Naive thymus-derived CD8-positive, alpha-beta T cell (primary cell): Measurements from ENCODE around the gene ST8SIA6. TPM values are rescaled to one million over a fixed set of nuclear protein-coding genes. Genes with fewer than 3 reads are reported as not detected.

ENCODE experiments used
- ATAC-seq, 2 donors: fragments of 150-1000 bp; cut with Tn5 transposase in 1 of 2; sonication (Bioruptor Pico), chemical (Tn5 transposase) in 1 of 2; 1 replicate in 1 of 2; 2 replicates in 1 of 2; pipeline ENCODE4 v1.10.0; 2021; ENCODE audit warnings: mild to moderate bottlenecking in 2 of 2, moderate library complexity in 2 of 2
- POLR2A ChIA-PET: fragments of 350-600 bp; sonication (Branson Sonifier 250); formaldehyde crosslinking; loops from one replicate; lab custom pipeline; 2021; ENCODE audit warnings: antibody characterized with exemption; lab: Charles Lee
- DNase-seq, 10 donors: peaks; one replicate each; pipeline versions ENCODE4 v3.0.0 to v3.0.0-alpha.2; 2020 to 2022
- H3K27ac Mint-ChIP-seq, 10 donors: one replicate each; pipeline ENCODE4 v1.8.0; 2020 to 2022; ENCODE audit warnings: mild to moderate bottlenecking in 10 of 10, mixed read lengths in 10 of 10, moderate library complexity in 4 of 10, inconsistent platforms in 1 of 10
- H3K27me3 Mint-ChIP-seq, 5 donors: one replicate each; pipeline ENCODE4 v1.8.0; 2021 to 2022; ENCODE audit warnings: mixed read lengths in 5 of 5
- H3K36me3 Mint-ChIP-seq, 3 donors: one replicate each; pipeline ENCODE4 v1.8.0; 2020 to 2022; ENCODE audit warnings: mixed read lengths in 3 of 3, mild to moderate bottlenecking in 2 of 3, inconsistent platforms in 1 of 3
- H3K4me1 Mint-ChIP-seq, 4 donors: one replicate each; pipeline ENCODE4 v1.8.0; 2021 to 2022; ENCODE audit warnings: mixed read lengths in 4 of 4
- H3K4me3 Mint-ChIP-seq, 10 donors: one replicate each; pipeline ENCODE4 v1.8.0; 2020 to 2022; ENCODE audit warnings: mild to moderate bottlenecking in 10 of 10, mixed read lengths in 10 of 10, moderate library complexity in 6 of 10, inconsistent platforms in 1 of 10
- H3K9me3 Mint-ChIP-seq, 9 donors: one replicate each; pipeline ENCODE4 v1.8.0; 2020 to 2022; ENCODE audit warnings: mixed read lengths in 9 of 9, mild to moderate bottlenecking in 3 of 9, inconsistent platforms in 1 of 9, moderate library complexity in 1 of 9
- polyA plus RNA-seq, 3 donors: library from polyadenylated mRNA; unstranded; fragments of 300-500 nt; fragmentation: Illumina TruSeq; gene quantifications; one replicate each; pipeline ENCODE4 v1.2.3, GENCODE V29; 2021
- total RNA-seq, 8 experiments: library from RNA in 2 of 8; stranded (reverse) in 2 of 8; gene quantifications; one replicate each; pipeline ENCODE4 v1.2.3 and lab custom pipeline; 2021 to 2026

The ST8SIA6 gene
- total and polyA plus RNA-seq, 5 experiments from 2014 or later: 0.33 to 2.4 TPM; not detected in 3

- Mint-ChIP-seq H3K4me1 (peaks cover 0 to 4% (median 0%) of the 10 kb centered on the region in 4 donors), H3K4me3 (no peak overlapping the region), H3K9me3 (no peaks in the 10 kb centered on the region), H3K27ac (peak overlapping the region in 1 of 10 donors; percentile 17), H3K27me3 (peaks cover 0 to 7% (median 4%) of the 10 kb centered on the region in 5 donors), H3K36me3 (no peaks in the 10 kb centered on the region)
- POLR2A ChIA-PET: interaction anchor here (0.6 kb wide), 1 partner anchor 11 kb away, joined by 3 read pairs; no protein-coding TSS in a partner anchor
- no peak for DNase-seq
- no peak for ATAC-seq
Observed at GRCh38 chr10:17379151-17379690, 75.2 kb downstream of the ST8SIA6 start.

GRCh38 chr10:17375936-17376584, 78.3 kb downstream of the ST8SIA6 start:
- no peak overlapping the region for H3K27ac Mint-ChIP-seq
- H3K4me3 Mint-ChIP-seq: no peak overlapping the region
- no peaks in the 10 kb centered on the region for H3K9me3 Mint-ChIP-seq
- peaks cover 0 to 4% (median 0%) of the 10 kb centered on the region in 4 donors for H3K4me1 Mint-ChIP-seq
- DNase-seq (peak in 3 of 10 donors; percentile 1 to 5 (median 2)), ATAC-seq (no peak)
- POLR2A ChIA-PET: no interaction called here
- H3K36me3 Mint-ChIP-seq: no peaks in the 10 kb centered on the region
- H3K27me3 Mint-ChIP-seq: peaks cover 0 to 8% (median 4%) of the 10 kb centered on the region in 5 donors

GRCh38 chr10:17368708-17369272, 85.6 kb downstream of the ST8SIA6 start:
- DNase-seq (no peak), ATAC-seq (no peak)
- POLR2A ChIA-PET: no interaction called here
- no peak overlapping the region for H3K27ac Mint-ChIP-seq
- no peak overlapping the region for H3K4me3 Mint-ChIP-seq
- H3K4me1 Mint-ChIP-seq: no peaks in the 10 kb centered on the region
- H3K36me3 Mint-ChIP-seq: peaks cover 0 to 5% (median 5%) of the 10 kb centered on the region in 3 donors
- peaks cover 0 to 5% (median 2%) of the 10 kb centered on the region in 5 donors for H3K27me3 Mint-ChIP-seq
- peaks cover 0 to 17% (median 2%) of the 10 kb centered on the region in 9 donors for H3K9me3 Mint-ChIP-seq

GRCh38 chr10:17366705-17367104, 87.7 kb downstream of the ST8SIA6 start:
- no peak for DNase-seq
- peaks cover 0 to 17% (median 2%) of the 10 kb centered on the region in 9 donors for H3K9me3 Mint-ChIP-seq
- no peak overlapping the region for H3K27ac Mint-ChIP-seq
- no peak for ATAC-seq
- H3K4me1 Mint-ChIP-seq: no peaks in the 10 kb centered on the region
- no peak overlapping the region for H3K4me3 Mint-ChIP-seq
- POLR2A ChIA-PET: interaction anchor here (0.6 kb wide), 1 partner anchor 329 kb away, joined by 4 read pairs; no protein-coding TSS in a partner anchor
- H3K36me3 Mint-ChIP-seq: peaks cover 0 to 5% (median 5%) of the 10 kb centered on the region in 3 donors
- peaks cover 0 to 5% (median 2%) of the 10 kb centered on the region in 5 donors for H3K27me3 Mint-ChIP-seq

GRCh38 chr10:17365402-17365801, 89.0 kb downstream of the ST8SIA6 start:
- ATAC-seq (no peak), DNase-seq (no peak)
- H3K27me3 Mint-ChIP-seq: peaks cover 0 to 2% (median 2%) of the 10 kb centered on the region in 5 donors
- H3K4me1 Mint-ChIP-seq: no peaks in the 10 kb centered on the region
- POLR2A ChIA-PET: no interaction called here
- peaks cover 0 to 17% (median 2%) of the 10 kb centered on the region in 9 donors for H3K9me3 Mint-ChIP-seq
- peaks cover 0 to 5% (median 5%) of the 10 kb centered on the region in 3 donors for H3K36me3 Mint-ChIP-seq
- no peak overlapping the region for H3K27ac Mint-ChIP-seq
- H3K4me3 Mint-ChIP-seq: no peak overlapping the region

GRCh38 chr10:17358461-17358860, 95.9 kb downstream of the ST8SIA6 start:
- Mint-ChIP-seq H3K27me3 (peaks cover 0 to 13% (median 10%) of the 10 kb centered on the region in 5 donors), H3K4me3 (no peak overlapping the region), H3K27ac (no peak overlapping the region), H3K9me3 (no peaks in the 10 kb centered on the region), H3K36me3 (no peaks in the 10 kb centered on the region), H3K4me1 (no peaks in the 10 kb centered on the region)
- ATAC-seq: no peak
- POLR2A ChIA-PET: no interaction called here
- DNase-seq: no peak

GRCh38 chr10:17357781-17358180, 96.6 kb downstream of the ST8SIA6 start:
- Mint-ChIP-seq H3K27me3 (peaks cover 0 to 13% (median 10%) of the 10 kb centered on the region in 5 donors), H3K4me3 (no peak overlapping the region), H3K4me1 (no peaks in the 10 kb centered on the region), H3K9me3 (no peaks in the 10 kb centered on the region), H3K27ac (no peak overlapping the region), H3K36me3 (no peaks in the 10 kb centered on the region)
- ATAC-seq (no peak), DNase-seq (no peak)
- POLR2A ChIA-PET: no interaction called here

- POLR2A ChIA-PET: no interaction called here
- H3K4me1 Mint-ChIP-seq: no peaks in the 10 kb centered on the region
- H3K27me3 Mint-ChIP-seq: peaks cover 0 to 15% (median 10%) of the 10 kb centered on the region in 5 donors
- no peaks in the 10 kb centered on the region for H3K36me3 Mint-ChIP-seq
- no peak for DNase-seq
- ATAC-seq: no peak
- no peak overlapping the region for H3K27ac Mint-ChIP-seq
- H3K9me3 Mint-ChIP-seq: no peaks in the 10 kb centered on the region
- no peak overlapping the region for H3K4me3 Mint-ChIP-seq
Observed at GRCh38 chr10:17356820-17357219, 97.6 kb downstream of the ST8SIA6 start.

- peaks cover 0 to 4% (median 0%) of the 10 kb centered on the region in 9 donors for H3K9me3 Mint-ChIP-seq
- ATAC-seq (no peak), DNase-seq (no peak)
- H3K4me1 Mint-ChIP-seq: no peaks in the 10 kb centered on the region
- POLR2A ChIA-PET: no interaction called here
- H3K4me3 Mint-ChIP-seq: no peak overlapping the region
- H3K36me3 Mint-ChIP-seq: peaks cover 0 to 3% (median 0%) of the 10 kb centered on the region in 3 donors
- peaks cover 0 to 17% (median 11%) of the 10 kb centered on the region in 5 donors for H3K27me3 Mint-ChIP-seq
- no peak overlapping the region for H3K27ac Mint-ChIP-seq
Observed at GRCh38 chr10:17354781-17355180, 99.6 kb downstream of the ST8SIA6 start.

GRCh38 chr10:17353568-17354300, 100.7 kb downstream of the ST8SIA6 start:
- Mint-ChIP-seq H3K4me3 (no peak overlapping the region), H3K27me3 (peaks cover 0 to 18% (median 13%) of the 10 kb centered on the region in 5 donors), H3K27ac (no peak overlapping the region), H3K4me1 (no peaks in the 10 kb centered on the region), H3K9me3 (peaks cover 0 to 4% (median 0%) of the 10 kb centered on the region in 9 donors), H3K36me3 (peaks cover 0 to 3% (median 0%) of the 10 kb centered on the region in 3 donors)
- POLR2A ChIA-PET: no interaction called here
- DNase-seq (no peak), ATAC-seq (no peak)

GRCh38 chr10:17352583-17352982, 101.8 kb downstream of the ST8SIA6 start:
- POLR2A ChIA-PET: no interaction called here
- Mint-ChIP-seq H3K4me3 (no peak overlapping the region), H3K9me3 (peaks cover 0 to 4% (median 0%) of the 10 kb centered on the region in 9 donors), H3K4me1 (no peaks in the 10 kb centered on the region), H3K27ac (no peak overlapping the region), H3K36me3 (peaks cover 0 to 3% (median 0%) of the 10 kb centered on the region in 3 donors), H3K27me3 (peaks cover 0 to 12% (median 6%) of the 10 kb centered on the region in 5 donors)
- ATAC-seq: no peak
- DNase-seq: no peak

- Mint-ChIP-seq H3K27me3 (peaks cover 0 to 11% (median 5%) of the 10 kb centered on the region in 5 donors), H3K9me3 (peaks cover 0 to 4% (median 0%) of the 10 kb centered on the region in 9 donors), H3K27ac (no peak overlapping the region), H3K4me1 (no peaks in the 10 kb centered on the region), H3K4me3 (no peak overlapping the region), H3K36me3 (peaks cover 0 to 3% (median 0%) of the 10 kb centered on the region in 3 donors)
- POLR2A ChIA-PET: interaction anchor here (0.6 kb wide), 2 partner anchors 15 to 543 kb away, joined by 4 to 5 read pairs; no protein-coding TSS in a partner anchor
- ATAC-seq: no peak
- no peak for DNase-seq
Observed at GRCh38 chr10:17351506-17351905, 102.9 kb downstream of the ST8SIA6 start.
